ENCODE data around the gene RANBP10.

DNA sequence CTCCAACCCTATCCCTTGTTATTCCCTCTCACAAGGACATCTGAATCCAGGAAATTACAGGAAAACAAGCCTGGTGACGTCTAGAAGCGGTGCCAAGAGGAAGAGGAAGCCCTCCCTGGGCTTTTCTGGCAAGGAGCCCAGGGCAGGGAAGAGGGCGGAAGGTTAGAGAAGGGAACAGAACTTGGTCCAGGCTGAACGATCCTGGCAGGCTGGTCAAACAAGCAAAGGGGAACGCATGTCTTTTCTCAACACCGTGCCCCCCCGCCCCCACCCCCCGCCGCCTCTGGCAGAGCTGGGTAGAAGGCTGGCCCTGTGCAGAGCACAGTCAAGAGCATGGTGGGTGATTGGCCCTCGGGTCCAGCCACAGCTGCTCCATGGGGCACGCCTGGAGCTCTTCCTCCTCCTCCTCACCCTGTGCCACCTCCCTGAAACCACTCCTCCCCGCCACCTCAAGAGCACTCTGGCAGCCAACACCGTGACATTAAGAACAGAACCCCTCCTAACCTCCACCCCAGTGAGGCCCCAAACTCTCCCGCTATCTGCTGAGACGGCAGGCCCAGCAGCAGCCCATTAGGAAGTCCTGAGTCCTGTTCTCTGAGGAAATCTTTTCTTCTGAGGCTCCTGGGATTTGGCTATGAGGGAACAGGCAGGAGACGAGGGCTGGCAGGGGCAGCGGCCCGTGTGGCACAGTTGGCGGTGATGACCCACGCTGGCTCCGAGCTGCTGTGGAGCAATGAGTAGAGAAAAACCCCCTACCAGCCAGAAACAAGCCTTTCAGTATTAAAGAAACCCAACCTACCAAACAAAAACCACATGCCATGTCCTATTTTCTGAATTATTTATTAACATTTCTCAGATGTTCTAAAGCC, 132.4 kb downstream of the RANBP10 start:
- TF ChIP-seq POLR2A (IDR thresholded peaks at IDR 0.05): no peak
- no peak for TF ChIP-seq CTCF (IDR thresholded peaks at IDR 0.05)
